ENCODE data around the gene TNNT3.

TNNT3 gene

DNA sequence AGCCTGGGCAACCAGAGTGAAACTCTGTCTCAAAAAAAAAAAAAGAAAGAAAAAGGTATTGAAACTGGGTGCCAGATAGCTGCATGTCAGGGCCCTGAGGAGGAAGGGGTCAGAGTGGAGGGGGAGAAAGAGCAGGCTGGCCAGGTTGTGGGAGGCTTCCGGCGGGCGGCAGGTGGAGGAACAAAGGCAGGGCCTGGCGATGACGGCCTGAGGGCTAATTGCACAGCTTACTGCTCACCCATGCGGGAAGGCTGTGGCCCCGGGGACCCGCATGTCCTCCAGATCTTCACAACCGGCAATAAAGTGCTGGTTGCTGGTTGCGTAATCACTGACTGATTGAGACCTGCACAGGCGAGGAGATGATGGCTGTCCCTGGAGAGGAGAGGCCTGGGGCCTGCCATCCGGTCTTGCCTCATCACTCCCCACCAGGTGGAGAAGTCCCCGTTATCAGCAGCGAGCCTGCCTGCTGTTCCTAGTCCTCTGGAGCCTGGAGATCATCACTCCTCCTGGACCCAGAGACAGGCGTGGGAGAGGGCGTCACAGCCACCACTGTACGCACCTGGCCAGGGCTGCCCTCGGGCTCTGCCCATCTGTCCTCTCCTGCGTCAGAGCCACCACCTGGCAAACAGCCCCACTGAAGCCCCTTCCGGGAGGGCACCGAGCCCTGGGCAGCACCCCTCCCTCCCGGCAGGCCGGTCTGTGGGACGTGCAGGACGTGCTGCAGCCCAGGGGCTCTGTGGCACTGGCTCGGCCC lies 59.4 kb downstream of the TNNT3 start:
- H3K4me3 ChIP-seq (ENCODE audit: insufficient read depth, low read length, poor library complexity, severe bottlenecking), result no peak overlapping the region
- H4K20me1 ChIP-seq (ENCODE audit: low read depth, low read length), result no peaks in the 10 kb centered on the region
- no peaks in the 10 kb centered on the region for H3K9me2 ChIP-seq (replicated peaks; ENCODE audit: insufficient read depth, low read length)
- no peaks in the 10 kb centered on the region for H3K27me3 ChIP-seq (ENCODE audit: low read length)
- no peaks in the 10 kb centered on the region for H3K36me3 ChIP-seq (ENCODE audit: low read length)
- no peak overlapping the region for H3K27ac ChIP-seq (ENCODE audit: low read depth, low read length)
- no peak overlapping the region for H3K4me2 ChIP-seq (ENCODE audit: low read depth, low read length, poor library complexity, severe bottlenecking)
- no peak overlapping the region for H3K9ac ChIP-seq (ENCODE audit: low read length)
- H2AFZ ChIP-seq (ENCODE audit: low read depth, low read length, severe bottlenecking), result no peak overlapping the region
- H3K9me3 ChIP-seq (ENCODE audit: insufficient read depth, low read length), result no peaks in the 10 kb centered on the region
- no peaks in the 10 kb centered on the region for H3F3A ChIP-seq (ENCODE audit: insufficient read depth)
- no peaks in the 10 kb centered on the region for H3K79me2 ChIP-seq (ENCODE audit: insufficient read depth, low read length)
- TF ChIP-seq, protein P1, sequence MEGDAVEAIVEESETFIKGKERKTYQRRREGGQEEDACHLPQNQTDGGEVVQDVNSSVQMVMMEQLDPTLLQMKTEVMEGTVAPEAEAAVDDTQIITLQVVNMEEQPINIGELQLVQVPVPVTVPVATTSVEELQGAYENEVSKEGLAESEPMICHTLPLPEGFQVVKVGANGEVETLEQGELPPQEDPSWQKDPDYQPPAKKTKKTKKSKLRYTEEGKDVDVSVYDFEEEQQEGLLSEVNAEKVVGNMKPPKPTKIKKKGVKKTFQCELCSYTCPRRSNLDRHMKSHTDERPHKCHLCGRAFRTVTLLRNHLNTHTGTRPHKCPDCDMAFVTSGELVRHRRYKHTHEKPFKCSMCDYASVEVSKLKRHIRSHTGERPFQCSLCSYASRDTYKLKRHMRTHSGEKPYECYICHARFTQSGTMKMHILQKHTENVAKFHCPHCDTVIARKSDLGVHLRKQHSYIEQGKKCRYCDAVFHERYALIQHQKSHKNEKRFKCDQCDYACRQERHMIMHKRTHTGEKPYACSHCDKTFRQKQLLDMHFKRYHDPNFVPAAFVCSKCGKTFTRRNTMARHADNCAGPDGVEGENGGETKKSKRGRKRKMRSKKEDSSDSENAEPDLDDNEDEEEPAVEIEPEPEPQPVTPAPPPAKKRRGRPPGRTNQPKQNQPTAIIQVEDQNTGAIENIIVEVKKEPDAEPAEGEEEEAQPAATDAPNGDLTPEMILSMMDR (IDR thresholded peaks at IDR 0.05; ENCODE audit: insufficient read depth, low read length, poor library complexity, severe bottlenecking), result no peak
- TF ChIP-seq EZH2phosphoT487 (conservative IDR thresholded peaks at IDR 0.05; ENCODE audit: low read length), result no peak

DNA sequence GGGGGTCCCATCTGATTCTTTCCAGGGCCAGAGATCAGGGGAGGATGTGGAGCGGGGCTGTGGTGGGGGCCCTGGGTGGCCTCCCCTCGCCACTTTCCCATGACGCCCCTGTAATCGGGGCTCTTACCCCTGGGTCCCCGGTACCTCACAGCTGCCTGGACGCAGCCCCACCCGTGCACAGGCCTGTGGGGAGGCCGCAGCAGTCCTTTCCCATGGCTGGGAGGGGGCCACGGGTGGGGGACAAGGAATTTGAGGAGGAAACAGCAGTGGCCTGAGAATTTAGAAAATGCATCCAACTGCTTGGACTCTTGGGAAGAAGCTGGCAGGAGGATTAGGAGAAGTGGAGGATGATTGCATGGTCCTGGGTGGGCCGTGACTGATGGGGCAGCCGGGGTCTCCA lies 60.1 kb downstream of the TNNT3 start:
- Histone ChIP-seq H2AFZ (ENCODE audit: low read depth, low read length, severe bottlenecking) (no peak overlapping the region), H3K27ac (ENCODE audit: low read depth, low read length) (no peak overlapping the region), H3K4me2 (ENCODE audit: low read depth, low read length, poor library complexity, severe bottlenecking) (no peak overlapping the region), H3K9me2 (replicated peaks; ENCODE audit: insufficient read depth, low read length) (no peaks in the 10 kb centered on the region), H3K9me3 (ENCODE audit: insufficient read depth, low read length) (no peaks in the 10 kb centered on the region), H3K9ac (ENCODE audit: low read length) (no peak overlapping the region), H3K79me2 (ENCODE audit: insufficient read depth, low read length) (no peaks in the 10 kb centered on the region), H4K20me1 (ENCODE audit: low read depth, low read length) (no peaks in the 10 kb centered on the region), H3F3A (ENCODE audit: insufficient read depth) (no peaks in the 10 kb centered on the region), H3K27me3 (ENCODE audit: low read length) (no peaks in the 10 kb centered on the region), H3K36me3 (ENCODE audit: low read length) (no peaks in the 10 kb centered on the region), H3K4me3 (ENCODE audit: insufficient read depth, low read length, poor library complexity, severe bottlenecking) (no peak overlapping the region)
- TF ChIP-seq EZH2phosphoT487 (conservative IDR thresholded peaks at IDR 0.05; ENCODE audit: low read length), result no peak
- TF ChIP-seq, protein P1 (IDR thresholded peaks at IDR 0.05; ENCODE audit: insufficient read depth, low read length, poor library complexity, severe bottlenecking), result no peak

DNA sequence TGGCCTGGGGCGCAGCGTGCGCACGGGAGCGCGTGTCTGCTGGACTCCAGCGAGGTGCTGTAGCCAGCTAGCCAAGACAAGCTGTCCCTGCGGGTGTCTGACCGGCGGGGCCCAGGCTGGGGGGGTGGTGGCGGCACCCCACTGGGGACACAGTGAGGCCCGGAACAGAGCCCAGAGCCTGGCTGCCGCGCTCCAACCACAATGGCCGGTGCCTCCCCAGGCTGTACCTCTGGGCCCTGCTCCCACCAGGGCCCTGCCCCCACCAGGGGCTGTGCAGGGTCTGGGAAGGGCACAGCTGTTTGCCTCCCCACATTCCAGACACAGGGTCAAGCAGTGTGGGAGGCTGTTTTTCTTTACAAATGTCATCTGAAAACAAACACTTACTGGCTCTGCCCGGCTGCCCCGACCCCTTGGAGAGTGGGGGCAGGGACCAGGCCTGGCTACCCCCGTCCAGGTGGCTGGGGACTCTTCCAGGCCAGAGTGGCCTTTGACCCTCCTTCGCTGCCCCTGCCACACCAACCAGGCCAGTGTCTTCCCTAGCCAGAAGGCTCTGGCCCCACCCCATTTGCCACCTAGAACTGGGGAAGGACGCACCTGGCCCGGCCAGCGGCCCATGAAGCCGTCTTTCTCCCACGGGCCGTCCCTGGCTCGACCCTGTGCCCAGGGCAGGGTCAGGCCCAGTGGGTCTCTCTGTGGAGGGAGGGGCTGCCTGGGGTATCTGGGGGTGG lies 63.5 kb downstream of the TNNT3 start:
- H4K20me1 ChIP-seq (ENCODE audit: low read depth, low read length), result no peaks in the 10 kb centered on the region

More for the DNA sequence above, 63.5 kb downstream of the TNNT3 start:
- H3K27ac ChIP-seq (ENCODE audit: low read depth, low read length), result no peak overlapping the region
- H3K4me3 ChIP-seq (ENCODE audit: insufficient read depth, low read length, poor library complexity, severe bottlenecking), result no peak overlapping the region
- no peaks in the 10 kb centered on the region for H3K36me3 ChIP-seq (ENCODE audit: low read length)
- H3K27me3 ChIP-seq (ENCODE audit: low read length), result no peaks in the 10 kb centered on the region
- TF ChIP-seq EZH2phosphoT487 (conservative IDR thresholded peaks at IDR 0.05; ENCODE audit: low read length), result no peak
- TF ChIP-seq, protein P1 (IDR thresholded peaks at IDR 0.05; ENCODE audit: insufficient read depth, low read length, poor library complexity, severe bottlenecking), result no peak
- H3K9me2 ChIP-seq (replicated peaks; ENCODE audit: insufficient read depth, low read length), result no peaks in the 10 kb centered on the region
- no peak overlapping the region for H3K4me2 ChIP-seq (ENCODE audit: low read depth, low read length, poor library complexity, severe bottlenecking)
- no peak overlapping the region for H3K9ac ChIP-seq (ENCODE audit: low read length)
- no peaks in the 10 kb centered on the region for H3F3A ChIP-seq (ENCODE audit: insufficient read depth)
- no peak overlapping the region for H2AFZ ChIP-seq (ENCODE audit: low read depth, low read length, severe bottlenecking)
- H3K79me2 ChIP-seq (ENCODE audit: insufficient read depth, low read length), result no peaks in the 10 kb centered on the region
- H3K9me3 ChIP-seq (ENCODE audit: insufficient read depth, low read length), result no peaks in the 10 kb centered on the region

Measured in SU-DHL-6 (cell line).